Retinal pigment epithelial cell (primary cell): ENCODE measurements around the gene PELI2.

Experiments used
- DNase-seq: peaks from one replicate; pipeline ENCODE4 v3.0.0-alpha.2; 2010; ENCODE audit warnings: low read depth
- H3K4me3 ChIP-seq: 2 replicates; pipeline ENCODE4 v1.5.1; 2011; ENCODE audit warnings: mild to moderate bottlenecking, low read length, control low read depth, moderate library complexity
- CTCF ChIP-seq: conservative IDR thresholded peaks from 2 replicates; pipeline ENCODE4 v1.5.1; 2011; ENCODE audit warnings: low read depth, low read length, control low read depth, inconsistent platforms

Gene PELI2

GRCh38 chr14:56117765-56118610, at the start of gene PELI2:
TSS of gene PELI2 (plus strand) at chr14:56118411. CDS start at chr14:56118661, 250 bp downstream.
- peak; percentile 25 for TF ChIP-seq CTCF
- DNase-seq, result no peak
- peak within 1 kb of the TSS; percentile 65 for H3K4me3 ChIP-seq

GRCh38 chr14:56073799-56074198, 44.4 kb upstream of the PELI2 start:
- DNase-seq, result no peak
- no peak overlapping the region for H3K4me3 ChIP-seq
- TF ChIP-seq CTCF, result no peak

GRCh38 chr14:56075301-56075700, 42.9 kb upstream of the PELI2 start:
- no peak for DNase-seq
- TF ChIP-seq CTCF, result no peak
- no peak overlapping the region for H3K4me3 ChIP-seq

- TF ChIP-seq CTCF, result no peak
- H3K4me3 ChIP-seq, result no peak overlapping the region
- no peak for DNase-seq
These were observed 37.1 kb upstream of the PELI2 start for GRCh38 chr14:56081139-56081538.

GRCh38 chr14:56082880-56083279, 35.3 kb upstream of the PELI2 start:
- no peak for TF ChIP-seq CTCF
- H3K4me3 ChIP-seq, result no peak overlapping the region
- no peak for DNase-seq

- TF ChIP-seq CTCF, result no peak
- DNase-seq, result no peak
- no peak overlapping the region for H3K4me3 ChIP-seq
These were observed 32.7 kb upstream of the PELI2 start for GRCh38 chr14:56085471-56085870.
